Measurements from ENCODE around the gene GEN1. TPM values are rescaled to one million over a fixed set of nuclear protein-coding genes. Genes with fewer than 3 reads are reported as not detected.

The GEN1 gene
- polyA plus RNA-seq, 1 donor from 2014 or later = 9.4 TPM

DNA sequence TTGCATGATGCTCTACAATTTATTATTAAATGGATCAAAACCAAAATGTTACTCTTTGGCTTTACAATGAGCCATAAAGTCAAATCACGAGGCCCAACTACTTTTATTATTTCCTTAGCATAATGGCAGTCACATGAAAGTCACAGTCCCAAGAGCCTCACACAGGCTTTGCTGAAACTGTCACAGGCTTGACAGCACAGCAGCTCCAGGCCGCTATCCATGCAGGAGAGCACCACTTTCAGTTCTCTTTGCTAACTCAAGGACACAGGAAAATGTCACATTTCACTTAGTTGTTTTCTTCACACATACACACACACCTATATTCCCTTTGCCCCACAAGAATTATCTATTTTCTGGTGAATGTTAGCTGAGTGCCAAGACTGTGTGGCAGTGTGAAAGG is 51.2 kb downstream of the GEN1 start:
- Histone ChIP-seq H3K4me3 (ENCODE audit: low read length) (no peak overlapping the region), H3K4me2 (ENCODE audit: low read length) (no peak overlapping the region), H3K36me3 (ENCODE audit: insufficient read depth, low read length) (no peaks in the 10 kb centered on the region), H3F3A (ENCODE audit: insufficient read depth, low read length, poor library complexity, severe bottlenecking) (no peaks in the 10 kb centered on the region), H3K9me2 (ENCODE audit: insufficient read depth, low read length) (no peaks in the 10 kb centered on the region), H3K9ac (ENCODE audit: low read length) (no peak overlapping the region), H3K9me3 (ENCODE audit: low read length) (no peaks in the 10 kb centered on the region), H3K27me3 (ENCODE audit: insufficient read depth, low read depth, low read length) (no peaks in the 10 kb centered on the region), H2AFZ (ENCODE audit: low read depth, low read length) (no peak overlapping the region), H3K79me2 (replicated peaks; ENCODE audit: insufficient read depth, low read length) (no peaks in the 10 kb centered on the region), H4K20me1 (ENCODE audit: insufficient read depth) (no peaks in the 10 kb centered on the region), H3K27ac (ENCODE audit: low read length) (no peak overlapping the region)
- no peak for TF ChIP-seq RAD21 (conservative IDR thresholded peaks at IDR 0.05)
- TF ChIP-seq POLR2AphosphoS5 (IDR thresholded peaks at IDR 0.05) = peak; percentile 50
- TF ChIP-seq, protein P1, sequence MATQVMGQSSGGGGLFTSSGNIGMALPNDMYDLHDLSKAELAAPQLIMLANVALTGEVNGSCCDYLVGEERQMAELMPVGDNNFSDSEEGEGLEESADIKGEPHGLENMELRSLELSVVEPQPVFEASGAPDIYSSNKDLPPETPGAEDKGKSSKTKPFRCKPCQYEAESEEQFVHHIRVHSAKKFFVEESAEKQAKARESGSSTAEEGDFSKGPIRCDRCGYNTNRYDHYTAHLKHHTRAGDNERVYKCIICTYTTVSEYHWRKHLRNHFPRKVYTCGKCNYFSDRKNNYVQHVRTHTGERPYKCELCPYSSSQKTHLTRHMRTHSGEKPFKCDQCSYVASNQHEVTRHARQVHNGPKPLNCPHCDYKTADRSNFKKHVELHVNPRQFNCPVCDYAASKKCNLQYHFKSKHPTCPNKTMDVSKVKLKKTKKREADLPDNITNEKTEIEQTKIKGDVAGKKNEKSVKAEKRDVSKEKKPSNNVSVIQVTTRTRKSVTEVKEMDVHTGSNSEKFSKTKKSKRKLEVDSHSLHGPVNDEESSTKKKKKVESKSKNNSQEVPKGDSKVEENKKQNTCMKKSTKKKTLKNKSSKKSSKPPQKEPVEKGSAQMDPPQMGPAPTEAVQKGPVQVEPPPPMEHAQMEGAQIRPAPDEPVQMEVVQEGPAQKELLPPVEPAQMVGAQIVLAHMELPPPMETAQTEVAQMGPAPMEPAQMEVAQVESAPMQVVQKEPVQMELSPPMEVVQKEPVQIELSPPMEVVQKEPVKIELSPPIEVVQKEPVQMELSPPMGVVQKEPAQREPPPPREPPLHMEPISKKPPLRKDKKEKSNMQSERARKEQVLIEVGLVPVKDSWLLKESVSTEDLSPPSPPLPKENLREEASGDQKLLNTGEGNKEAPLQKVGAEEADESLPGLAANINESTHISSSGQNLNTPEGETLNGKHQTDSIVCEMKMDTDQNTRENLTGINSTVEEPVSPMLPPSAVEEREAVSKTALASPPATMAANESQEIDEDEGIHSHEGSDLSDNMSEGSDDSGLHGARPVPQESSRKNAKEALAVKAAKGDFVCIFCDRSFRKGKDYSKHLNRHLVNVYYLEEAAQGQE (IDR thresholded peaks at IDR 0.05; ENCODE audit: borderline replicate concordance) = no peak
- no peak for TF ChIP-seq TAF1 (IDR thresholded peaks at IDR 0.05; ENCODE audit: low read depth)
- no peak for TF ChIP-seq MXI1 (conservative IDR thresholded peaks at IDR 0.05; ENCODE audit: poor library complexity, severe bottlenecking)
- no peak for TF ChIP-seq SMC3 (conservative IDR thresholded peaks at IDR 0.05; ENCODE audit: poor library complexity)
- TF ChIP-seq EZH2 (IDR thresholded peaks at IDR 0.05; ENCODE audit: borderline replicate concordance, insufficient read depth, low read length, poor library complexity, severe bottlenecking) = no peak
- TF ChIP-seq, protein P2, sequence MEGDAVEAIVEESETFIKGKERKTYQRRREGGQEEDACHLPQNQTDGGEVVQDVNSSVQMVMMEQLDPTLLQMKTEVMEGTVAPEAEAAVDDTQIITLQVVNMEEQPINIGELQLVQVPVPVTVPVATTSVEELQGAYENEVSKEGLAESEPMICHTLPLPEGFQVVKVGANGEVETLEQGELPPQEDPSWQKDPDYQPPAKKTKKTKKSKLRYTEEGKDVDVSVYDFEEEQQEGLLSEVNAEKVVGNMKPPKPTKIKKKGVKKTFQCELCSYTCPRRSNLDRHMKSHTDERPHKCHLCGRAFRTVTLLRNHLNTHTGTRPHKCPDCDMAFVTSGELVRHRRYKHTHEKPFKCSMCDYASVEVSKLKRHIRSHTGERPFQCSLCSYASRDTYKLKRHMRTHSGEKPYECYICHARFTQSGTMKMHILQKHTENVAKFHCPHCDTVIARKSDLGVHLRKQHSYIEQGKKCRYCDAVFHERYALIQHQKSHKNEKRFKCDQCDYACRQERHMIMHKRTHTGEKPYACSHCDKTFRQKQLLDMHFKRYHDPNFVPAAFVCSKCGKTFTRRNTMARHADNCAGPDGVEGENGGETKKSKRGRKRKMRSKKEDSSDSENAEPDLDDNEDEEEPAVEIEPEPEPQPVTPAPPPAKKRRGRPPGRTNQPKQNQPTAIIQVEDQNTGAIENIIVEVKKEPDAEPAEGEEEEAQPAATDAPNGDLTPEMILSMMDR (IDR thresholded peaks at IDR 0.05; ENCODE audit: poor library complexity, severe bottlenecking) = no peak
- peak; percentile 63 for TF ChIP-seq EP300 (conservative IDR thresholded peaks at IDR 0.05; ENCODE audit: poor library complexity, severe bottlenecking)

DNA sequence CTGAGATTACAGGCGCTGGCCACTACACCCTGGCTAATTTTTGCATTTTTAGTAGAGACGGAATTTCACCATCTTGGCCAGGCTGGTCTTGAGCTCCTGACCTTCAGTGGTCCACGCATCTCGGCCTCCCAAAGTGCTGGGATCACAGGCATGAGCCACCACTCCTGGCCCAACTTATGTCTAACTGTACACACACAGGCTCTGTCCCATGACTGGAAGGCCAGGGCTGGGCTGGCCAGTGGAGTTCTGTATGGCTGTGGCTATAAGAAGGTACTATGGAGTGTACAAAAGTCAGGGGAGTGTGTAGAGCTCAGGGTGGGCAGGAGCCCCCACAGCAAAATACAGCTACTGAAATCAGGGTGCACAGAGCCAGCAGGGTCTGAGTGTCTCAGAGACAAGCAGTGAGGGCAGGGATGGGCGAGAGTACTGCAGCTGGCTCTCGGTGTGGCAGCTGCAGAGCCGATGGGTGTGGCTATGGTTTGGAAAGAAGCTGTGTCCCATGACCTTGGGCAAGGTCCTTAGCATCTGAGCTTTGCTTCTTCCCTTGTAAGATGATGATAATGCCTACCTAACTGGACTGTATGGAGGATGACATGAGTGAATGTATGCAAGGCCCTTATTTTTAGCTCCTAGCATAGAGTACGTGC is 51.9 kb downstream of the GEN1 start:
- no peaks in the 10 kb centered on the region for H3K9me3 ChIP-seq (ENCODE audit: low read length)
- TF ChIP-seq EP300 (conservative IDR thresholded peaks at IDR 0.05; ENCODE audit: poor library complexity, severe bottlenecking) = no peak
- no peak for TF ChIP-seq POLR2AphosphoS5 (IDR thresholded peaks at IDR 0.05)
- H2AFZ ChIP-seq (ENCODE audit: low read depth, low read length) = no peak overlapping the region
- no peaks in the 10 kb centered on the region for H3F3A ChIP-seq (ENCODE audit: insufficient read depth, low read length, poor library complexity, severe bottlenecking)
- no peak overlapping the region for H3K27ac ChIP-seq (ENCODE audit: low read length)
- no peak overlapping the region for H3K9ac ChIP-seq (ENCODE audit: low read length)
- H3K36me3 ChIP-seq (ENCODE audit: insufficient read depth, low read length) = no peaks in the 10 kb centered on the region
- no peaks in the 10 kb centered on the region for H3K79me2 ChIP-seq (replicated peaks; ENCODE audit: insufficient read depth, low read length)
- H3K4me2 ChIP-seq (ENCODE audit: low read length) = no peak overlapping the region
- no peaks in the 10 kb centered on the region for H3K27me3 ChIP-seq (ENCODE audit: insufficient read depth, low read depth, low read length)
- no peak overlapping the region for H3K4me3 ChIP-seq (ENCODE audit: low read length)
- no peaks in the 10 kb centered on the region for H4K20me1 ChIP-seq (ENCODE audit: insufficient read depth)
- no peaks in the 10 kb centered on the region for H3K9me2 ChIP-seq (ENCODE audit: insufficient read depth, low read length)

Data from neural cell (in vitro differentiated cells).